ENCODE data around the gene ARRDC1. TPM values are rescaled to one million over a fixed set of nuclear protein-coding genes. Genes with fewer than 3 reads are reported as not detected.

Gene ARRDC1
- total RNA-seq, 2 donors from 2014 or later = 78.1 to 93.6 TPM

GRCh38 chr9:137613738-137614523 is 8.4 kb downstream of the ARRDC1 start:
- H3K27ac ChIP-seq = peak overlapping the region; percentile 88 to 98 (median 92)
- H3K4me3 ChIP-seq = no peak overlapping the region
- H3K27me3 ChIP-seq = no peaks in the 10 kb centered on the region
- intact Hi-C loops (cut with DNase I) = no loop called here
- H3K36me3 ChIP-seq (replicated peaks in 1 of 2; ENCODE audit: insufficient read depth in 1 of 2, low read depth in 2 of 2) = peaks cover 0 to 9% of the 10 kb centered on the region in 2 donors
- TF ChIP-seq POLR2A (IDR thresholded peaks at IDR 0.05) (no peak), CTCF (IDR thresholded peaks at IDR 0.05) (no peak)
- WGBS, 2 donors = 89 to 100% methylated on average over 7 to 12 of the region's 27 CpGs
- DNase-seq (no peak), ATAC-seq (no peak)
- H3K9me3 ChIP-seq = no peaks in the 10 kb centered on the region
- peaks cover 63% of the 10 kb centered on the region for H3K4me1 ChIP-seq

GRCh38 chr9:137614631-137615386 is 9.3 kb downstream of the ARRDC1 start:
- Histone ChIP-seq H3K27me3 (no peaks in the 10 kb centered on the region), H3K9me3 (no peaks in the 10 kb centered on the region), H3K4me3 (no peak overlapping the region), H3K36me3 (replicated peaks in 1 of 2; ENCODE audit: insufficient read depth in 1 of 2, low read depth in 2 of 2) (peaks cover 0 to 9% of the 10 kb centered on the region in 2 donors), H3K4me1 (peaks cover 63% of the 10 kb centered on the region), H3K27ac (peak overlapping the region in 2 of 4 donors; percentile 44 to 88)
- DNase-seq = peak in 1 of 4 donors; percentile 39
- intact Hi-C loops (cut with DNase I) = no loop called here
- 84 to 92% methylated on average over 11 to 18 of the region's 25 CpGs for WGBS, 2 donors
- ATAC-seq = no peak
- TF ChIP-seq POLR2A (IDR thresholded peaks at IDR 0.05) = no peak
- no peak for TF ChIP-seq CTCF (IDR thresholded peaks at IDR 0.05)

GRCh38 chr9:137615387-137615871 is 9.9 kb downstream of the ARRDC1 start:
- no peak for TF ChIP-seq POLR2A (IDR thresholded peaks at IDR 0.05)
- no peak for TF ChIP-seq CTCF (IDR thresholded peaks at IDR 0.05)
- no peak overlapping the region for H3K4me3 ChIP-seq
- WGBS, 2 donors = 40% methylated on average over 1 to 19 of the region's 19 CpGs
- no peaks in the 10 kb centered on the region for H3K27me3 ChIP-seq
- ATAC-seq (no peak), DNase-seq (peak in 1 of 4 donors; percentile 27)
- intact Hi-C loops (cut with DNase I) = no loop called here
- peaks cover 62% of the 10 kb centered on the region for H3K4me1 ChIP-seq
- no peaks in the 10 kb centered on the region for H3K9me3 ChIP-seq
- H3K27ac ChIP-seq = peak overlapping the region in 2 of 4 donors; percentile 44 to 88
- H3K36me3 ChIP-seq (replicated peaks in 1 of 2; ENCODE audit: insufficient read depth in 1 of 2, low read depth in 2 of 2) = peaks cover 0 to 9% of the 10 kb centered on the region in 2 donors

- Histone ChIP-seq H3K27ac (peak within 1 kb of the TSS; percentile 75 to 96 (median 92)), H3K9me3 (no peaks in the 10 kb centered on the region), H3K27me3 (no peaks in the 10 kb centered on the region), H3K4me3 (peak within 1 kb of the TSS; percentile 57 to 82), H3K4me1 (peaks cover 39% of the 10 kb centered on the region), H3K36me3 (replicated peaks in 1 of 2; ENCODE audit: insufficient read depth in 1 of 2, low read depth in 2 of 2) (peaks cover 0 to 9% of the 10 kb centered on the region in 2 donors)
- DNase-seq (peak; percentile 84 to 91 (median 88)), ATAC-seq (peak; percentile 95)
- TF ChIP-seq CTCF (IDR thresholded peaks at IDR 0.05) (peak in 1 of 7 experiments; percentile 15), POLR2A (IDR thresholded peaks at IDR 0.05) (peak; percentile 36 to 72 (median 69))
- intact Hi-C loops (cut with DNase I) = no loop called here
- 0 to 1% methylated on average over 1 to 53 of the region's 94 CpGs for WGBS, 2 donors
Observed at GRCh38 chr9:137618105-137619067, 12.9 kb downstream of the ARRDC1 start, which contains the start of gene EHMT1. Gene EHMT1, plus strand, starts transcription at chr9:137619005. Its CDS starts 24 bp downstream, at chr9:137619029.
